GM13977 (cell line): ENCODE measurements around the gene ADAP1.

Source experiments
- DNase-seq: peaks from one replicate; pipeline ENCODE4 v3.0.0; 2012; ENCODE audit warnings: low spot score
- in situ Hi-C: fragments of 300-500 bp; cut with MboI; formaldehyde crosslinking; loops from one replicate; pipeline ENCODE4 v1.12.0; 2022; ENCODE audit warnings: low sequenced_read_pairs, low pct_unique_long_range_greater_than_20kb, mixed read lengths, inconsistent platforms; ENCODE audit not compliant: unreplicated experiment
- TF ChIP-seq, protein P1 (sequence below): IDR thresholded peaks from 2 replicates; pipeline ENCODE4 v1.5.1; 2012; ENCODE audit warnings: mild to moderate bottlenecking, control low read depth; ENCODE audit not compliant: insufficient read depth; ENCODE audit errors: extremely low read depth, missing control alignments

The ADAP1 gene

DNA sequence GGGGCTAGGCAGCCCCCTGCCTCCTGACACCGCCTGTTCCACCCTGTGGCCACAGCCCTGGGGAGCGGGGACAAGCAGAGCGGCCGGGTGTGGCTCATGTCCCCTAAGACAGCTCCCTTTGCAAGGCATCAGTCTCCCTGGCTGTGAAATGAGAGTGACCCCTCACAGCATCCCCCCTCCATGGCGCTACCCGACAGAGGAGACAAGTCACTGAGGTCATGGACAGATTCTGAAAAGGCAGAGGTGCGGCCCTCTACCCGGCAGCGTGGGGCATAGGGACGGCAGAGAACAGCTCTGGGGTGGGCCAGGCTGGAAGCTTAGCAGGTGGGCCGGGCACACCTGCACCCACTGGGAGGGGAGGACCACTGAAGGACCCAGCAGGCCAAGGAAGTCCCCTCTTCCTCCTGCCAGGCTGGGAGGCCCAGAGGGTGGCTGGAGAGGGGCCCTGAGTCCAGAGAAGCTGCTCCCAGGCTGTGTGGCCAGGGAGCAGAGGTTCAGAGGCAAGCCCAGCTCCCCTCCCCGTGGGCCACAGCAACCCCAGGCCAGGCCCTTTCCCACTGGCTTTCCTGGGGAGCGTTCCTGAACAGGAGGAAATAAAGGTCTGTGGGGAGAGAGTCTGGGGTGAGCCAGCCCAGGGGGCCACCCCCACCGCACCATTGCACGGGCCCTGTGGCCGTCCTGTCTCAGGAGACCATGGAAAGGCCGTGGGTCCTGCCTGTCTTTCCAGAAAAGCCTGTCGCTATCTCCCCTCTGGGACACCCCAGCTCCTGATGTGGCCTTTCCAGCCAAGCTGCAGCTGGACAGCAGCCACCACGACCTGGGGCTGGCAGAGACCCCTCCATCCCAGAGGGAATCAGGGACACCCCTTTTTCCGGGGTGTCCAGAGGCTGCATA lies 1.7 kb downstream of the ADAP1 start:
- no peak for DNase-seq
- in situ Hi-C loops = no loop called here
- TF ChIP-seq, protein P1, sequence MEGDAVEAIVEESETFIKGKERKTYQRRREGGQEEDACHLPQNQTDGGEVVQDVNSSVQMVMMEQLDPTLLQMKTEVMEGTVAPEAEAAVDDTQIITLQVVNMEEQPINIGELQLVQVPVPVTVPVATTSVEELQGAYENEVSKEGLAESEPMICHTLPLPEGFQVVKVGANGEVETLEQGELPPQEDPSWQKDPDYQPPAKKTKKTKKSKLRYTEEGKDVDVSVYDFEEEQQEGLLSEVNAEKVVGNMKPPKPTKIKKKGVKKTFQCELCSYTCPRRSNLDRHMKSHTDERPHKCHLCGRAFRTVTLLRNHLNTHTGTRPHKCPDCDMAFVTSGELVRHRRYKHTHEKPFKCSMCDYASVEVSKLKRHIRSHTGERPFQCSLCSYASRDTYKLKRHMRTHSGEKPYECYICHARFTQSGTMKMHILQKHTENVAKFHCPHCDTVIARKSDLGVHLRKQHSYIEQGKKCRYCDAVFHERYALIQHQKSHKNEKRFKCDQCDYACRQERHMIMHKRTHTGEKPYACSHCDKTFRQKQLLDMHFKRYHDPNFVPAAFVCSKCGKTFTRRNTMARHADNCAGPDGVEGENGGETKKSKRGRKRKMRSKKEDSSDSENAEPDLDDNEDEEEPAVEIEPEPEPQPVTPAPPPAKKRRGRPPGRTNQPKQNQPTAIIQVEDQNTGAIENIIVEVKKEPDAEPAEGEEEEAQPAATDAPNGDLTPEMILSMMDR = no peak

DNA sequence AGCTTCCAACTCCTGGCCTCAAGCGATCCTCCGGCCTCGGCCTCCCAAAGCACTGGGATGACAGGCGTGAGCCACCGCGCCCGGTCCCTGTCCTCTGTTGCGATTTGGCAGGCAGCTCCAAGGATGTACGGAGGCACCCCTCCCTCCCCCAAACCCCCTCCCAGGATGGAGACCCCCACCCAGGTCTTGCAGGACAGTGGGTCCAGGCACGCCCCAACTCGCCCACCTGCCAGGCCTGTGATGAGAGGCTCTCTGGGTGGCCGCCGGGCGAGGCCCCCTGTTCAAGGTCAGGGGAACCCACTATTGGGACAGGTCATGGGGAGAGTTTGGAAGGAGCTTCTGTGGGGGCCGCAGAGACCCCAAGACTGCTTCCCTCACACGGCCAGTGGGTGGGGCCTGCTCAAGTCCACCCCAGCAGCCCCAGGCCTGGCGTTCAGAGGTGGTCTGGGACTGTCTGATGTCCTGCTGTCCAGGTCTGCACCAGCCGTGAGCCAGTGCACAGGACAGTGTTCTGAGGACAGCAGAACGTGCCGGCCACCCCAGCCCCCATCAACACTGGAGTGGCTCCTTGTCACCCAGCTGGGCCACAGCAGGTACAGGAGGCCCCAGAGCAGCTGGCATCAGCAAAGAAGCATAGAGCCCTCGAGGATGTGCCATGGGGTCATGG lies 2.5 kb downstream of the ADAP1 start:
- in situ Hi-C loops = no loop called here
- DNase-seq = no peak
- TF ChIP-seq, protein P1 = no peak

DNA sequence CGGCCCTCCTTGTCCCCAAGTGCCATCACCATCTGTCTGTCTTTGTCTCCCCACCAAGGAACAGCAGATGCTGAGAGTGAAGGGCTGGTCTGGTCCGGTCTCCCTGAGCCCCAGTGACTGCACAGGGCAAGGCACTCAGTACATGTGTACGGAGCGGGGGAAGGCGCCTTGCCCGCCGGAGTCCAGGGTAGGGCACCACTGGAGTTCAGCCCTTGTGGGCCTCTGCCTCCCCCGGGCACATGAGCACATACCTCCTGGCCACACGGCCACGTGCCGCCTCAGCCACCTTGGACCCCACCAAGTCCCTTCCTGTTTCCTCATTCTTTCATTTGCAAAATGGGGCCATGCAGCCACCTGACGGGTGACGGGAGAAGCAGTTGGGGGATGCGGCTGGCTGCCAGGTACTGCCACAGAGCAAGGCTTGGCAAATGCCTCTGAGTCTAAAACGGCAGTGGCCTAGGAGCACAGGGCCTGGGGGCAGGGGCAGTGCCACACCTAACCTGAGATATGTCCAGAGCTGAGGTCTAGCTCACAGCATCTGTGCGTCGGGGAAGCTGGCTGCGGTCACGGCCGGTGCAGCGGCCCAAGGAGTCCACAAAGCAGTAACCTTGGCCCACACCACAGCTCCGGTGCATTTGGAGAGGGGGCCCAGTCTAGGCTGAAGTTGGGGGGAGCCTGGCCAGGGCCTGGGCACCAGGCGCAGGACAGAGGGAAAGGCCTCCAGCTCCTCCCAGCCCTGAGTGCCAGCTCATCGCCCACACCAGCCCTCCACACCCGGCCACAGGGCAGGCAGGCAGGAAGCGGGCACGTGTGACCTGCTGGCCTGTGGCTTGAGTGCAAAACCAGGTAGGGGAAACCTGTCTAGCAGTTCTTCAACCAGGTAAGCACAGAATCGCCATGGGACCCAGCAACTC lies 5.2 kb downstream of the ADAP1 start:
- TF ChIP-seq, protein P1 = no peak
- no peak for DNase-seq
- in situ Hi-C loops = no loop called here

DNA sequence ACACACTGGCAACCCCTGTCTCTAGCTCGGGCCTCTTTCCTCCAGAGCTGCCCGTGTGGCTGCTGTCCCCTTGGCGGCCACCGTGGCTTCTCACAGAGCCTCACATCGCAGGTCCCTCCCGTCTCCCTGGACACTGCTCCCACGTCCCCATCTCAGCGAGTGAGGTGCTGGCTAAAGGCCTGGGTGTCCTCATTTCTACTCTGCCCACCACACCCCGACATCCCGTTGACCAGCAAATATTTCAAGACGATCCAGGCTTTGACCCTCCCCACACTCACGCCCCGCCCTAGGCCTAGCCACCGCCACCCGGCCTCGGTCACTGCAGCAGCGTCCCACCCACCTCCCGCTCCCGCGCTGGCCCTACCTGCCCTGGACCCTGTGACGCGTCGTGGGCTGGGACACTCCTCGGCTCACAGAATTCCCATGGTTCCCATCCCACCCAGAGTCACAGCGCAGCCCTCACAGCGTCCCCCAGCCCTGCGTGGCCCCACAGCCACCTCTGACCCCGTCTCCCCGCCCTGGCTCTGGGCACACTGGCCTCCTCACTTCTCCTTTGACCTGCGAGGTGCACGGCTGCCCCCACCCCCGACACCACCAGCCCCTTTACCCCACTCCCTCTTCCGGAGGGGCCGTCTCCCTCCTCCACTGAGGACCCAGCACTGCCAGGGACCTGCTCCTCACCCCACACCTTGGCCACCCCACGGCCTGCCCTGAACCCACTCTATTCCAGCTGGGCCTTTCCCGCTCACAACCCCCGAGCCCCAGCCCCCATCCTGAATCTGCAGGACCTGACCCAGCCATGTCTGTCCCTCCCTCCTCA lies 6.9 kb downstream of the ADAP1 start:
- TF ChIP-seq, protein P1 = no peak
- DNase-seq = no peak
- in situ Hi-C loops = no loop called here

DNA sequence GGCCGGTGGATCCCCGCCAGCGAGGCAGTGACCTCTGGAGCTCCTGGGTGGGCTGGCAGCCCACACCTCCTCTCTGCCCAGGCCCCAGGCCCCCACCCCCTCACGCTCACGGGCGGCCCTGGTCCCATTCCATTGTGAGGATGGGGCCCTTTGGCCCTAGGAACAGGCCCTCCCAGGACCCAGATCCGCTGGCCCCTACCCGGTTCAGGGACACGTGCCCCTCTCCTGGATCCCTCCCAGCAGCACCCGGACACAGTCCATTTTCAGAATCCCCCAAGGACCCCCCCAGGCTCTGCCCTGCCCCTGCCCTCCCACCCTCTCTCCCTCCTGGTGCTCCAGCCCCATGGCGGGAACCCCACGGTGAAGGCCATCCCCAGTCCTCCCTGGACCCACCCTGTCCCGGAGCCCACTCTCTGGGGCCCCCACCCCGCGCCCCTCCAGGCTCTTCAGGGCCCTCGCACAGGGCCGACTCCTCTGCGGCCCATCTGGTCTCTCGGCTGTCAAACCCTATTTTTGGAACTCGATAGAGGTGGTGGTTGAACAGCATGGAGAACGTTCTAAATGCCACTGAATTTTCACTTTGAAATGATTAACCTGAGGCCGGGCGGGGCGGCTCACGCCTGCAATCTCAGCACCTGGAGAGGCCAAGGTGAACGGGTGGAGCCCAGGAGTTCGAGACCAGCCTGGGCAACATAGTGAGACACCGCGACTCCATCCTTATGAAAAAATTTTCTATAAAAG lies 8.1 kb downstream of the ADAP1 start:
- TF ChIP-seq, protein P1 = no peak
- DNase-seq = no peak
- in situ Hi-C loops = no loop called here
